Loucy (cell line): ENCODE data around the gene HOMER1.

ENCODE experiments used
- H2AFZ ChIP-seq: fragments of 200-600 bp; sonication (generic); 2 replicates; pipeline ENCODE4 v1.6.0; 2016; ENCODE audit warnings: antibody characterized with exemption, mild to moderate bottlenecking, low read length, moderate library complexity
- H3F3A ChIP-seq: fragments of 200-600 bp; 2 replicates; pipeline ENCODE4 v1.6.0; 2016; ENCODE audit warnings: antibody characterized with exemption, low read depth, mild to moderate bottlenecking
- H3K27me3 ChIP-seq: fragments of 200-600 bp; sonication (generic); 2 replicates; pipeline ENCODE4 v1.6.1; 2014; ENCODE audit warnings: low read length, mild to moderate bottlenecking; ENCODE audit not compliant: insufficient read depth, poor library complexity, severe bottlenecking
- H3K36me3 ChIP-seq: fragments of 200-600 bp; sonication (generic); 2 replicates; pipeline ENCODE4 v1.6.1; 2016; ENCODE audit warnings: low read length; ENCODE audit not compliant: insufficient read depth
- H3K4me1 ChIP-seq: fragments of 200-600 bp; sonication (generic); 2 replicates; pipeline ENCODE4 v1.5.1; 2014; ENCODE audit warnings: low read length, mild to moderate bottlenecking; ENCODE audit not compliant: insufficient read depth, poor library complexity, severe bottlenecking
- H3K4me2 ChIP-seq: fragments of 200-600 bp; sonication (generic); 2 replicates; pipeline ENCODE4 v1.6.0; 2014; ENCODE audit warnings: antibody characterized with exemption, low read length, low read depth, mild to moderate bottlenecking; ENCODE audit not compliant: poor library complexity, severe bottlenecking
- H3K4me3 ChIP-seq: fragments of 200-600 bp; sonication (generic); 2 replicates; pipeline ENCODE4 v1.5.1; 2014; ENCODE audit warnings: low read length, mild to moderate bottlenecking, mixed read lengths; ENCODE audit not compliant: poor library complexity, severe bottlenecking
- H3K79me2 ChIP-seq: fragments of 200-600 bp; sonication (generic); 2 replicates; pipeline ENCODE4 v1.6.1; 2014; ENCODE audit warnings: low read length; ENCODE audit not compliant: insufficient read depth
- H3K9ac ChIP-seq: fragments of 200-600 bp; sonication (generic); 2 replicates; pipeline ENCODE4 v1.6.0; 2014; ENCODE audit warnings: mild to moderate bottlenecking, low read depth, low read length, moderate library complexity; ENCODE audit not compliant: poor library complexity, severe bottlenecking
- H3K9me2 ChIP-seq: fragments of 200-600 bp; sonication (generic); replicated peaks from 2 replicates; pipeline ENCODE4 v1.6.1; 2016; ENCODE audit warnings: low read depth, low read length, mixed read lengths
- H3K9me3 ChIP-seq: fragments of 200-600 bp; sonication (generic); 2 replicates; pipeline ENCODE4 v1.6.1; 2014; ENCODE audit warnings: mild to moderate bottlenecking, antibody characterized with exemption, low read length, low read depth; ENCODE audit not compliant: insufficient read depth
- H4K20me1 ChIP-seq: fragments of 200-600 bp; sonication (generic); 2 replicates; pipeline ENCODE4 v1.6.0; 2014; ENCODE audit warnings: antibody characterized with exemption, low read length, mild to moderate bottlenecking; ENCODE audit not compliant: insufficient read depth, poor library complexity, severe bottlenecking
- CTCF ChIP-seq: fragments of 200-600 bp; sonication (generic); conservative IDR thresholded peaks from 2 replicates; pipeline ENCODE4 v1.5.1; 2014; ENCODE audit warnings: mild to moderate bottlenecking, antibody characterized with exemption, low read length
- EZH2phosphoT487 ChIP-seq: fragments of 200-600 bp; IDR thresholded peaks from 2 replicates; pipeline ENCODE4 v1.6.1; 2018; ENCODE audit warnings: antibody characterized with exemption, mild to moderate bottlenecking, moderate library complexity, borderline replicate concordance

The HOMER1 gene

DNA sequence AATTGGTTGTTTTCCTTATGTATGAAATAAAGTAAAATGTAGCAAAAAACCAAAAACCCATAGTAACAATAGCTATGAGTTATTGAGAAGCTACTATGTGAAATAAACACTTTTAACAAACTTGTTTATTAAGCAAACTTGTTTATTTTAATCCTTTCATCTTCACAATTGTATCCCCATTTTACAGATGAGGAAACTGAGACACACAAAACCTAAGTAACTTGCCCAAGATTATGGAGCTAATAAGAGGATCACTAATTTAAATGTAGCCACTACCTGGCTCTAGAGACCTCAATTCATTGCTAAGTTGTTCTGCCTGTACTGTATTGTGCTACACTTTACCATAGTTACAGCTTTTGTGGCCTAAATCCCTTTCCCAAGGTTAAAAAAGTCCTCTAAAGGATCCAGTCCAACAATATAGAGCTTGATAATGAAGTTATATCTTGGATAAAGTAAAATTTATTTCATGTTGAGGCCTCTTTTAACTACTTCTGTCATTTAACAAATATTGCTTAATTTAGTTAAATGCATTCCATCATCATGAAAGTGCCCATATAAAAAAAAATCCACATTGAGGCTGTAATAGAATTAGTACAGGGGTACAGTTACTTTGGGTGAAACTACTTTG is 22.1 kb downstream of the HOMER1 start:
- H4K20me1 ChIP-seq: no peaks in the 10 kb centered on the region
- H3K4me1 ChIP-seq: no peaks in the 10 kb centered on the region
- H3K4me2 ChIP-seq: no peak overlapping the region
- no peaks in the 10 kb centered on the region; the same call in 1 of the 2 replicates for H3K79me2 ChIP-seq
- TF ChIP-seq CTCF (no peak), EZH2phosphoT487 (no peak)
- no peaks in the 10 kb centered on the region for H3K36me3 ChIP-seq
- H3K9ac ChIP-seq: no peak overlapping the region
- H3K4me3 ChIP-seq: no peak overlapping the region
- no peaks in the 10 kb centered on the region for H3K9me3 ChIP-seq
- H3K9me2 ChIP-seq: no peaks in the 10 kb centered on the region
- no peak overlapping the region for H2AFZ ChIP-seq
- no peaks in the 10 kb centered on the region for H3K27me3 ChIP-seq
- no peaks in the 10 kb centered on the region for H3F3A ChIP-seq

DNA sequence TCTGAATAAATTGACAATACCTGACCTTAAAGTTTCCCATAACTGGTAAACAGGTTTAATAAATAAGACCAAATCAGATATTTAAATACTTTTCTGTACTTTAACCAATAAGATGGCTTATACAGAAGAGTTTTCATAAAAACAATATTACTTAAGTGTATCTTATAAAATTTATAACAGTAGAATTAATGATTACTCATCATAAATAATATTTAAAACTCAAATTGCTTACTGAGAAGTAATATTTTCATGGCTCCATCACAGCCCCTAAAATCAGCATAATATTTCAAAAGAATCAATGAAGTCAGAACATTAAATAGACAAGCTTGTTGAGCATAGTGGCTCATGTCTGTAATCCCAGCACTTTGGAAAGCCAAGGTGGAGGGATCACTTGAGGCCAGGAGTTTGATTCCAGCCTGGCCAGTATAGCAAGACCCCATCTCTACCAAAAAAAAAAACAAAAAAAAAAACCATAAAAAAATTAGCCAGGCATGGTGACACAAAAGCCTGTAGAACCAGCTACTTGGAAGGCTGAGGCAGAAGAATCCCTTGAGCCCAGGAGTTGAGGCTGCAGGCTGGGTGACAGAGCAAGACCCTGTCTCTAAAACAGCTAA is 23.5 kb downstream of the HOMER1 start:
- no peaks in the 10 kb centered on the region for H3F3A ChIP-seq
- no peaks in the 10 kb centered on the region for H3K9me3 ChIP-seq
- H3K9me2 ChIP-seq: no peaks in the 10 kb centered on the region
- no peaks in the 10 kb centered on the region for H3K36me3 ChIP-seq
- no peaks in the 10 kb centered on the region for H3K4me1 ChIP-seq
- no peak overlapping the region for H3K4me2 ChIP-seq
- H3K4me3 ChIP-seq: no peak overlapping the region
- H3K79me2 ChIP-seq: no peaks in the 10 kb centered on the region; the same call in 1 of the 2 replicates
- H2AFZ ChIP-seq: no peak overlapping the region
- H3K9ac ChIP-seq: no peak overlapping the region
- no peaks in the 10 kb centered on the region for H3K27me3 ChIP-seq
- no peaks in the 10 kb centered on the region for H4K20me1 ChIP-seq
- TF ChIP-seq EZH2phosphoT487 (no peak), CTCF (no peak)

GRCh38 chr5:79489773-79490172 is 24.2 kb downstream of the HOMER1 start:
- no peaks in the 10 kb centered on the region for H3K9me2 ChIP-seq
- H3K36me3 ChIP-seq: no peaks in the 10 kb centered on the region
- H3K9me3 ChIP-seq: no peaks in the 10 kb centered on the region
- no peaks in the 10 kb centered on the region for H4K20me1 ChIP-seq
- TF ChIP-seq EZH2phosphoT487 (no peak), CTCF (no peak)
- no peak overlapping the region for H2AFZ ChIP-seq
- H3F3A ChIP-seq: no peaks in the 10 kb centered on the region
- H3K4me3 ChIP-seq: no peak overlapping the region
- no peak overlapping the region for H3K4me2 ChIP-seq
- H3K9ac ChIP-seq: no peak overlapping the region
- H3K27me3 ChIP-seq: no peaks in the 10 kb centered on the region
- H3K79me2 ChIP-seq: no peaks in the 10 kb centered on the region; the same call in 1 of the 2 replicates
- H3K4me1 ChIP-seq: no peaks in the 10 kb centered on the region
